Thyroid gland (tissue), 4 donors: ENCODE data around the gene FAM3B. TPM values are rescaled to one million over a fixed set of nuclear protein-coding genes. Genes with fewer than 3 reads are reported as not detected.
A peak's percentile ranks its signal among the peaks of the same experiment; 100 is the strongest.

Source experiments
- DNase-seq, 2 donors: peaks; one replicate each; pipeline ENCODE4 v3.0.0-alpha.2; 2019
- H3K27ac ChIP-seq, 3 donors: fragments of 200-600 bp; sonication (generic); 1 replicate in 2 of 3; 2 replicates in 1 of 3; pipeline ENCODE4 v1.5.1; 2016 to 2019; ENCODE audit warnings: mild to moderate bottlenecking in 1 of 3, moderate library complexity in 1 of 3
- H3K27me3 ChIP-seq: fragments of 200-600 bp; sonication (generic); one replicate; pipeline ENCODE4 v1.5.1; 2019
- H3K36me3 ChIP-seq, 2 donors: fragments of 200-600 bp; sonication (generic); one replicate each; pipeline ENCODE4 v1.5.1; 2016 to 2019
- H3K4me1 ChIP-seq, 2 donors: fragments of 200-600 bp; sonication (generic); one replicate each; pipeline ENCODE4 v1.5.1; 2017 to 2019
- H3K4me3 ChIP-seq, 3 donors: fragments of 200-600 bp; sonication (generic); replicated peaks in 1 of 3; 1 replicate in 2 of 3; 2 replicates in 1 of 3; pipeline ENCODE4 v1.5.1; 2016; ENCODE audit warnings: mild to moderate bottlenecking in 1 of 3
- H3K9me3 ChIP-seq: fragments of 200-600 bp; sonication (generic); one replicate; pipeline ENCODE4 v1.5.1; 2017
- CTCF ChIP-seq, 6 experiments: fragments of 200-600 bp in 3 of 6; fragments of 450-650 bp in 3 of 6; sonication (generic) in 3 of 6; IDR thresholded peaks; one replicate each; pipeline ENCODE4 v1.5.1; 2016 to 2019; ENCODE audit warnings: antibody characterized with exemption in 6 of 6, mild to moderate bottlenecking in 2 of 6, inconsistent platforms in 1 of 6, moderate library complexity in 1 of 6
- POLR2A ChIP-seq, 2 donors: fragments of 450-650 bp; IDR thresholded peaks; one replicate each; pipeline ENCODE4 v1.6.1; 2017; ENCODE audit warnings: antibody characterized with exemption in 2 of 2, mild to moderate bottlenecking in 2 of 2, moderate library complexity in 1 of 2
- WGBS, 2 donors: methylation state at CpG; one replicate each; pipeline ENCODE4 v1.1.5; 2017; 5-methylcytosine and 5-hydroxymethylcytosine counted together
- intact Hi-C: fragments of 100-400 bp; cut with DNase I; formaldehyde crosslinking; loops from one replicate; pipeline ENCODE4 v1.15.1; 2023
- total RNA-seq, 4 donors: library from RNA; depleted of rRNA; stranded (reverse); fragments of >200 nt; gene quantifications; one replicate each; pipeline ENCODE4 v1.2.3, GENCODE V29; 2016

Gene FAM3B
- total RNA-seq, 4 donors from 2014 or later: 2.4 to 9.9 (median 5.1) TPM

- Histone ChIP-seq H3K4me3 (peak within 1 kb of the TSS in 1 of 3 donors; percentile 11), H3K4me1 (no peaks in the 10 kb centered on the region)
- DNase-seq: peak; percentile 20 to 22
These were observed 45.4 kb downstream of the FAM3B start, which contains the start of gene MX2 for GRCh38 chr21:41361786-41362604. Gene MX2 (plus strand): TSS chr21:41362027. CDS start chr21:41376907, 14,880 bp downstream.

GRCh38 chr21:41362605-41363369 lies 46.2 kb downstream of the FAM3B start:
- no peaks in the 10 kb centered on the region for H3K9me3 ChIP-seq
- no peak overlapping the region for H3K4me3 ChIP-seq
- H3K27me3 ChIP-seq: no peaks in the 10 kb centered on the region
- no peaks in the 10 kb centered on the region for H3K4me1 ChIP-seq
- intact Hi-C loops: no loop called here
- no peaks in the 10 kb centered on the region for H3K36me3 ChIP-seq
- peak overlapping the region; percentile 12 to 86 (median 56) for H3K27ac ChIP-seq
- no peak for DNase-seq
- TF ChIP-seq POLR2A (IDR thresholded peaks at IDR 0.05): no peak
- TF ChIP-seq CTCF (IDR thresholded peaks at IDR 0.05): no peak
- 93 to 96% methylated on average over 16 of the region's 16 CpGs for WGBS, 2 donors

More at GRCh38 chr21:41361786-41362604, 45.4 kb downstream of the FAM3B start, which contains the start of gene MX2:
- WGBS, 2 donors: 66 to 71% methylated on average over 21 of the region's 24 CpGs
- no peak for TF ChIP-seq CTCF (IDR thresholded peaks at IDR 0.05)
- no peak for TF ChIP-seq POLR2A (IDR thresholded peaks at IDR 0.05)
- Histone ChIP-seq H3K27me3 (no peaks in the 10 kb centered on the region), H3K9me3 (no peaks in the 10 kb centered on the region), H3K27ac (peak within 1 kb of the TSS; percentile 56 to 86 (median 65)), H3K36me3 (no peaks in the 10 kb centered on the region)
- intact Hi-C loops: no loop called here

- no peaks in the 10 kb centered on the region for H3K36me3 ChIP-seq
- H3K4me1 ChIP-seq: no peaks in the 10 kb centered on the region
- intact Hi-C loops: no loop called here
- H3K27me3 ChIP-seq: no peaks in the 10 kb centered on the region
- H3K9me3 ChIP-seq: no peaks in the 10 kb centered on the region
- H3K4me3 ChIP-seq: no peak overlapping the region
- no peak overlapping the region for H3K27ac ChIP-seq
- TF ChIP-seq POLR2A (IDR thresholded peaks at IDR 0.05) (no peak), CTCF (IDR thresholded peaks at IDR 0.05) (no peak)
- WGBS, 2 donors: 92 to 93% methylated on average over 18 of the region's 18 CpGs
- no peak for DNase-seq
These were observed 47.0 kb downstream of the FAM3B start for GRCh38 chr21:41363370-41364270.

- H3K4me3 ChIP-seq: no peak overlapping the region
- no peaks in the 10 kb centered on the region for H3K27me3 ChIP-seq
- peaks cover 2 to 5% of the 10 kb centered on the region in 2 donors for H3K4me1 ChIP-seq
- no peaks in the 10 kb centered on the region for H3K9me3 ChIP-seq
- intact Hi-C loops: no loop called here
- H3K27ac ChIP-seq: no peak overlapping the region
- no peaks in the 10 kb centered on the region for H3K36me3 ChIP-seq
- 89 to 91% methylated on average over 6 of the region's 6 CpGs for WGBS, 2 donors
- no peak for DNase-seq
- TF ChIP-seq POLR2A (IDR thresholded peaks at IDR 0.05): no peak
- TF ChIP-seq CTCF (IDR thresholded peaks at IDR 0.05): no peak
These were observed 47.7 kb downstream of the FAM3B start for GRCh38 chr21:41364308-41364707.
